Neural progenitor cell (in vitro differentiated cells): ENCODE measurements around the gene POC1A. TPM values are rescaled to one million over a fixed set of nuclear protein-coding genes. Genes with fewer than 3 reads are reported as not detected.

Experiments used
- DNase-seq: peaks from one replicate; pipeline ENCODE4 v3.0.0-alpha.2; 2016; ENCODE audit warnings: low spot score
- H2AFZ ChIP-seq: fragments of 200-600 bp; sonication (generic); replicated peaks from 2 replicates; pipeline ENCODE4 v1.6.1; 2016; ENCODE audit warnings: antibody characterized with exemption
- H3F3A ChIP-seq: fragments of 200-600 bp; sonication (generic); 2 replicates; pipeline ENCODE4 v1.6.1; 2016; ENCODE audit warnings: antibody characterized with exemption, low read depth
- H3K27ac ChIP-seq: fragments of 200-600 bp; sonication (generic); 2 replicates; pipeline ENCODE4 v1.5.1; 2016; ENCODE audit warnings: mild to moderate bottlenecking
- H3K27me3 ChIP-seq: fragments of 200-600 bp; sonication (generic); 2 replicates; pipeline ENCODE4 v1.6.1; 2016; ENCODE audit warnings: mild to moderate bottlenecking, moderate library complexity
- H3K36me3 ChIP-seq: fragments of 200-600 bp; sonication (generic); 2 replicates; pipeline ENCODE4 v1.5.1; 2016
- H3K4me1 ChIP-seq: fragments of 200-600 bp; sonication (generic); 2 replicates; pipeline ENCODE4 v1.6.1; 2016; ENCODE audit warnings: mixed run types
- H3K4me2 ChIP-seq: fragments of 200-600 bp; sonication (generic); 2 replicates; pipeline ENCODE4 v1.6.1; 2016
- H3K4me3 ChIP-seq: fragments of 200-600 bp; sonication (generic); 2 replicates; pipeline ENCODE4 v1.5.1; 2016
- H3K79me2 ChIP-seq: fragments of 200-600 bp; sonication (generic); 2 replicates; pipeline ENCODE4 v1.6.1; 2016; ENCODE audit warnings: low read depth
- H3K9ac ChIP-seq: fragments of 200-600 bp; sonication (generic); 2 replicates; pipeline ENCODE4 v1.6.1; 2016
- H3K9me3 ChIP-seq: fragments of 200-600 bp; sonication (generic); 2 replicates; pipeline ENCODE4 v1.5.1; 2016; ENCODE audit warnings: low read depth
- H4K20me1 ChIP-seq: fragments of 200-600 bp; sonication (generic); 2 replicates; pipeline ENCODE4 v1.6.1; 2016; ENCODE audit warnings: low read depth
- H3K27ac Mint-ChIP-seq: 3 replicates; pipeline ENCODE4 v1.8.0; 2021; ENCODE audit warnings: mixed read lengths
- H3K27me3 Mint-ChIP-seq: 2 replicates; pipeline ENCODE4 v1.8.0; 2022; ENCODE audit warnings: low read depth, mild to moderate bottlenecking, inconsistent platforms, moderate library complexity, mixed read lengths; ENCODE audit not compliant: insufficient read depth
- H3K36me3 Mint-ChIP-seq: 3 replicates; pipeline ENCODE4 v1.8.0; 2021; ENCODE audit warnings: mixed read lengths
- H3K4me1 Mint-ChIP-seq: 3 replicates; pipeline ENCODE4 v1.8.0; 2021; ENCODE audit warnings: mixed read lengths
- H3K4me3 Mint-ChIP-seq: 3 replicates; pipeline ENCODE4 v1.8.0; 2021; ENCODE audit warnings: mild to moderate bottlenecking, moderate library complexity, mixed read lengths
- H3K9me3 Mint-ChIP-seq: 3 replicates; pipeline ENCODE4 v1.8.0; 2020; ENCODE audit warnings: mixed read lengths
- EZH2 ChIP-seq: fragments of 200-600 bp; sonication (generic); IDR thresholded peaks from 2 replicates; pipeline ENCODE4 v1.6.1; 2017; ENCODE audit warnings: antibody characterized with exemption, mild to moderate bottlenecking, moderate library complexity
- EZH2phosphoT487 ChIP-seq: fragments of 200-600 bp; sonication (generic); IDR thresholded peaks from 2 replicates; pipeline ENCODE4 v1.6.1; 2017; ENCODE audit warnings: antibody characterized with exemption
- total RNA-seq: library from RNA; depleted of rRNA; stranded (reverse); fragments of >200 nt; gene quantifications from 2 replicates; pipeline ENCODE4 v1.2.3, GENCODE V29; 2015; ENCODE audit warnings: low replicate concordance
- TF ChIP-seq, protein P1 (sequence below): fragments of 200-600 bp; sonication (generic); IDR thresholded peaks from 2 replicates; pipeline ENCODE4 v1.5.1; 2017; ENCODE audit warnings: antibody characterized with exemption, mild to moderate bottlenecking

Gene POC1A
- total RNA-seq, 1 donor from 2014 or later: 10.3 TPM

DNA sequence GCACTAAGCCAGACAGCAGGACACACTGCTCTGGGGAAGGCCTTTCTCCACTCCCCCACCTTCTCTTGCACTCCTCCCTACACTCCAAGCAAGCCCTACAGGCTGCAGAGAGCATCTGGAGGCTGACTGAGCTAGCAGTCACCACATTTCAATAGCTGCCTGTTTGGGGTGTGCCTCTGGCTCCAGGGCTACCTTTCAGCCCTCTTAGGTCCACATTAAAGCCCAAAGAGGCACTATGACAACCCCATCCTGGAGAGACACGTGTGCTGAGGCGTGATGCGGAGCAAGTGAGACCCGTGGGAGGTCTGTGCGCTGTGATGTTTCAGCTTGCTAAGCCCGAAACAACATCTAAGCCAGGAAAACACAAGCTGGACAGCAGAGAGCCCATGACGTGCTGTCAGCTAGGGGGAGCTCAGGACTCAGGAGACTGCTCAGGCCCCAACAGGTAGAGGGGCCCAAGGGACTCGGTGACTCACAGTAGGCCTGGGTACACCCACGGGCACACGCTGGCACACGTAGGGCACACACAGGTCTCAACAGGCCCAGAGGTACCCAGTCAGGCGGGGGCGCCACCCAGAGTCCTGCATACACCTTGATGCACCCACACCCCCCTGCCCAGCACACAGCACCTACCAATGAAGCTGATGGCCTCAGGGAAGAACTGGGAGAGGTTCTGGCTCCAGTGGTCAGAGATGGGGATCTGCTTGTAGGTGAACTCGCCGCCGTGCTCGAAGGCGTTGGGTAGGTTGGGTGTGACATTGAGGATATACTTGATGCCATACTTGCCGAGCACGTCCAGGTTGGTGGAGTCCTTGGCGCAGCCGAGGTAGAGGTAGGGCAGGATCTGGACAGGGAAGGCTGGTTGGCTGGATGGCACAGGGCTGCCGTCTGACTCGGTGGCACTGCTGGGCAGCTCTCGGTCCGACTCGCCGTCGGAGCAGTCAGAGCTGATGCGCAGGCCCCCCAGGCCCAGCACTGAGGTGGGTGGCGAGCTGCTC lies 100.6 kb downstream of the POC1A start:
- peak; percentile 44 for DNase-seq
- no peak overlapping the region for H3K4me3 ChIP-seq

GRCh38 chr3:52052831-52053306 lies 101.4 kb downstream of the POC1A start:
- Histone ChIP-seq H3K4me3 (no peak overlapping the region), H3K36me3 (no peaks in the 10 kb centered on the region), H3K9me3 (no peaks in the 10 kb centered on the region), H3K9ac (no peak overlapping the region), H3K27me3 (peaks cover 7% of the 10 kb centered on the region), H3F3A (peaks cover 25% of the 10 kb centered on the region), H3K4me1 (peaks cover 12% of the 10 kb centered on the region), H3K27ac (no peak overlapping the region), H4K20me1 (peaks cover 6% of the 10 kb centered on the region), H2AFZ (no peak overlapping the region), H3K79me2 (peaks cover 14% of the 10 kb centered on the region), H3K4me2 (peak overlapping the region; percentile 49)
- peaks cover 4% of the 10 kb centered on the region for H3K27me3 Mint-ChIP-seq
- TF ChIP-seq EZH2: no peak
- TF ChIP-seq, protein P1, sequence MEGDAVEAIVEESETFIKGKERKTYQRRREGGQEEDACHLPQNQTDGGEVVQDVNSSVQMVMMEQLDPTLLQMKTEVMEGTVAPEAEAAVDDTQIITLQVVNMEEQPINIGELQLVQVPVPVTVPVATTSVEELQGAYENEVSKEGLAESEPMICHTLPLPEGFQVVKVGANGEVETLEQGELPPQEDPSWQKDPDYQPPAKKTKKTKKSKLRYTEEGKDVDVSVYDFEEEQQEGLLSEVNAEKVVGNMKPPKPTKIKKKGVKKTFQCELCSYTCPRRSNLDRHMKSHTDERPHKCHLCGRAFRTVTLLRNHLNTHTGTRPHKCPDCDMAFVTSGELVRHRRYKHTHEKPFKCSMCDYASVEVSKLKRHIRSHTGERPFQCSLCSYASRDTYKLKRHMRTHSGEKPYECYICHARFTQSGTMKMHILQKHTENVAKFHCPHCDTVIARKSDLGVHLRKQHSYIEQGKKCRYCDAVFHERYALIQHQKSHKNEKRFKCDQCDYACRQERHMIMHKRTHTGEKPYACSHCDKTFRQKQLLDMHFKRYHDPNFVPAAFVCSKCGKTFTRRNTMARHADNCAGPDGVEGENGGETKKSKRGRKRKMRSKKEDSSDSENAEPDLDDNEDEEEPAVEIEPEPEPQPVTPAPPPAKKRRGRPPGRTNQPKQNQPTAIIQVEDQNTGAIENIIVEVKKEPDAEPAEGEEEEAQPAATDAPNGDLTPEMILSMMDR: peak; percentile 34
- H3K4me3 Mint-ChIP-seq: no peak overlapping the region
- DNase-seq: peak; percentile 75
- peaks cover 2% of the 10 kb centered on the region for H3K36me3 Mint-ChIP-seq
- H3K9me3 Mint-ChIP-seq: no peaks in the 10 kb centered on the region
- peaks cover 24% of the 10 kb centered on the region for H3K4me1 Mint-ChIP-seq
- no peak overlapping the region for H3K27ac Mint-ChIP-seq

More for the DNA sequence above, 100.6 kb downstream of the POC1A start:
- Histone ChIP-seq H3K9me3 (no peaks in the 10 kb centered on the region), H2AFZ (no peak overlapping the region), H3K27ac (no peak overlapping the region), H3K27me3 (peaks cover 15% of the 10 kb centered on the region), H4K20me1 (peaks cover 6% of the 10 kb centered on the region), H3K9ac (no peak overlapping the region), H3K4me1 (peaks cover 15% of the 10 kb centered on the region), H3K36me3 (no peaks in the 10 kb centered on the region), H3K79me2 (peaks cover 14% of the 10 kb centered on the region), H3K4me2 (peak overlapping the region; percentile 49), H3F3A (peaks cover 25% of the 10 kb centered on the region)
- Mint-ChIP-seq H3K27ac (no peak overlapping the region), H3K36me3 (peaks cover 2% of the 10 kb centered on the region), H3K4me3 (peak overlapping the region; percentile 73), H3K9me3 (no peaks in the 10 kb centered on the region), H3K4me1 (peaks cover 24% of the 10 kb centered on the region), H3K27me3 (peaks cover 2% of the 10 kb centered on the region)
- TF ChIP-seq EZH2 (no peak), EZH2phosphoT487 (no peak)
- TF ChIP-seq, protein P1: peak; percentile 19

DNA sequence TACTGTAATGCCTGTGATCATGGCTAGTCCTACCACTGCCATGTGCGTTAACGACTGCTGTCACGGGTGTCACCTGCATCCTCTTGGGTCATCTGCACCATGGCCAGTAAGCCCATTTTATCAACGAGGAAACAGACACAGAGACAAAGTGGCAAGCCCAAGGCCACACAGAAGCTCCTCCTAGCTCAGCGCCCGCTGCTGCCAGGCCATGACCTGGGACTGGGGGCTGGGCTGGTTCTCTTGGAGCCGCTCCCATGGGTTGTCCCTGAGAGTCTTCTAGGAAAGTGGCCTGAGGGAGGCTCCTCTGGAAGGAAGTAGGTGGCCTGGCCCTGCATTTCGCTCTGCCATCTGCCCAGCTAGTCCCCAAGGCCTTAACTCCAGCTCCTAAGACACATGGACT lies 102.8 kb downstream of the POC1A start:
- Histone ChIP-seq H3K4me2 (no peak overlapping the region), H3K27ac (no peak overlapping the region), H4K20me1 (peaks cover 6% of the 10 kb centered on the region), H3F3A (peaks cover 18% of the 10 kb centered on the region), H3K4me1 (peaks cover 8% of the 10 kb centered on the region), H2AFZ (no peak overlapping the region), H3K9me3 (no peaks in the 10 kb centered on the region), H3K36me3 (no peaks in the 10 kb centered on the region), H3K4me3 (no peak overlapping the region), H3K79me2 (peaks cover 14% of the 10 kb centered on the region), H3K9ac (no peak overlapping the region), H3K27me3 (peaks cover 6% of the 10 kb centered on the region)
- H3K27ac Mint-ChIP-seq: no peak overlapping the region
- peaks cover 4% of the 10 kb centered on the region for H3K27me3 Mint-ChIP-seq
- H3K4me3 Mint-ChIP-seq: no peak overlapping the region
- H3K9me3 Mint-ChIP-seq: no peaks in the 10 kb centered on the region
- DNase-seq: no peak
- H3K36me3 Mint-ChIP-seq: peaks cover 2% of the 10 kb centered on the region
- H3K4me1 Mint-ChIP-seq: peaks cover 22% of the 10 kb centered on the region
- TF ChIP-seq, protein P1: no peak
- no peak for TF ChIP-seq EZH2phosphoT487
- TF ChIP-seq EZH2: no peak
